SU-DHL-6 (cell line): ENCODE measurements around the gene CCDC27.

Source experiments
- CTCF ChIP-seq: fragments of 200-600 bp; sonication (generic); IDR thresholded peaks from one replicate; pipeline ENCODE4 v1.5.1; 2017; ENCODE audit warnings: antibody characterized with exemption, mild to moderate bottlenecking, low read length, moderate library complexity; ENCODE audit not compliant: insufficient read depth, poor library complexity, severe bottlenecking
- EZH2phosphoT487 ChIP-seq: fragments of 200-600 bp; sonication (generic), shearing (Covaris generic); conservative IDR thresholded peaks from 2 replicates; pipeline ENCODE4 v1.6.1; 2018; ENCODE audit warnings: mild to moderate bottlenecking, antibody characterized with exemption, low read length, moderate library complexity, mixed read lengths

- TF ChIP-seq EZH2phosphoT487 (no peak), CTCF (no peak)
These were observed 40.3 kb upstream of the CCDC27 start for GRCh38 chr1:3711780-3712451.
